RWPE2 (cell line): ENCODE measurements around the gene IDUA.
"Not testable (repeated sequence)": the region's sequence is repeated elsewhere in the genome, so short reads cannot be mapped to it uniquely, and the experiment has no call there.

ENCODE experiments used
- ATAC-seq: fragments of 200-7000 bp; cut with Tn5 transposase; 3 replicates; pipeline ENCODE4 v1.9.1; 2021; ENCODE audit warnings: low read depth
- DNase-seq: peaks from one replicate; pipeline ENCODE4 v3.0.0-alpha.2; 2020; ENCODE audit warnings: low spot score
- H3K27ac ChIP-seq: fragments of 450-650 bp; 2 replicates; pipeline ENCODE4 v1.5.1; 2017; ENCODE audit warnings: mild to moderate bottlenecking; ENCODE audit not compliant: poor library complexity, severe bottlenecking
- H3K27me3 ChIP-seq: fragments of 250-450 bp; sonication (Bioruptor Pico); 2 replicates; pipeline ENCODE4 v1.5.1; 2021; ENCODE audit warnings: mild to moderate bottlenecking, moderate library complexity; ENCODE audit not compliant: insufficient read depth, poor library complexity, severe bottlenecking
- H3K36me3 ChIP-seq: fragments of 250-450 bp; sonication (Bioruptor Pico); 2 replicates; pipeline ENCODE4 v1.5.1; 2020; ENCODE audit warnings: low read depth, mild to moderate bottlenecking, moderate library complexity
- H3K4me1 ChIP-seq: fragments of 250-450 bp; sonication (Bioruptor Pico); 2 replicates; pipeline ENCODE4 v1.5.1; 2021; ENCODE audit warnings: mild to moderate bottlenecking, moderate library complexity; ENCODE audit not compliant: insufficient read depth, poor library complexity, severe bottlenecking
- H3K4me3 ChIP-seq: fragments of 250-450 bp; sonication (Bioruptor Pico); 2 replicates; pipeline ENCODE4 v1.5.1; 2021; ENCODE audit warnings: mild to moderate bottlenecking, moderate library complexity; ENCODE audit not compliant: severe bottlenecking
- H3K9me3 ChIP-seq: fragments of 250-450 bp; sonication (Bioruptor Pico); 2 replicates; pipeline ENCODE4 v1.5.1; 2021; ENCODE audit warnings: mild to moderate bottlenecking, moderate library complexity; ENCODE audit not compliant: severe bottlenecking
- CTCF ChIP-seq: fragments of 450-650 bp; IDR thresholded peaks from one replicate; pipeline ENCODE4 v1.5.1; 2017; ENCODE audit warnings: mild to moderate bottlenecking, moderate library complexity; ENCODE audit not compliant: poor library complexity, severe bottlenecking

The IDUA gene

GRCh38 chr4:1045193-1045594, 58.4 kb downstream of the IDUA start:
- H3K27ac ChIP-seq: no peak overlapping the region
- H3K9me3 ChIP-seq: no peaks in the 10 kb centered on the region
- peak; percentile 57 for DNase-seq
- peaks cover 21% of the 10 kb centered on the region for H3K4me1 ChIP-seq
- no peaks in the 10 kb centered on the region for H3K36me3 ChIP-seq
- no peak for TF ChIP-seq CTCF
- no peak for ATAC-seq
- peaks cover 13% of the 10 kb centered on the region for H3K27me3 ChIP-seq
- no peak overlapping the region for H3K4me3 ChIP-seq

DNA sequence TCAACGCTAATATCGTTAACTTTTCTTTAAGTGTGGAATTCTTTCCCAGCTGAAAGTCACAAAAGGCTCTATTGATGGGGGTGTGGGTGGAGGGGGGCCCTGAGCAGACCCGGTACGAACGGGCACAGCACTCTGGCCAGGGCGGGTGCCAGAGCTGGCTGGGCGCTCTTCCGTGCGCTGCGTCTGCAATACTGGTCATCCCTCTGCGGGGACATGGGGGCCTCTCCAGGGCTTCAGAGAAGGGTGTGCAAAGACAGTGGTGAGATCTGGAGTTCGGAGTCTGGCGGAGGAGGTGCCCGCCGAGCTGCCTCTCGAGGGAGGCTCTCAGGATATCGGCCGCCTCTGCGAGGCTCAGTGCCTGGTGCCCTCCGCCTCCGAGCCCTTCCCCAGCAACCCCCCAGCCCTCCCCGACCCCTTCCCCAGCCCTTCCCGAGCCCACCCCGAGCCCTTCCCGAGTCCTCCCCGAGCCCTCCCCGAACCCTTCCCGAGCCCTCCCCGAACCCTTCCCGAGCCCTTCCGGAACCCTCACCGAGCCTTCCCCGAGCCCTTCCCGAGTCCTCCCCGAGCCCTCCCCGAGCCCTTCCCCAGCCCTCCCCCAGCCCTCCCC, 58.9 kb downstream of the IDUA start:
- no peak for ATAC-seq
- no peak overlapping the region for H3K27ac ChIP-seq

DNA sequence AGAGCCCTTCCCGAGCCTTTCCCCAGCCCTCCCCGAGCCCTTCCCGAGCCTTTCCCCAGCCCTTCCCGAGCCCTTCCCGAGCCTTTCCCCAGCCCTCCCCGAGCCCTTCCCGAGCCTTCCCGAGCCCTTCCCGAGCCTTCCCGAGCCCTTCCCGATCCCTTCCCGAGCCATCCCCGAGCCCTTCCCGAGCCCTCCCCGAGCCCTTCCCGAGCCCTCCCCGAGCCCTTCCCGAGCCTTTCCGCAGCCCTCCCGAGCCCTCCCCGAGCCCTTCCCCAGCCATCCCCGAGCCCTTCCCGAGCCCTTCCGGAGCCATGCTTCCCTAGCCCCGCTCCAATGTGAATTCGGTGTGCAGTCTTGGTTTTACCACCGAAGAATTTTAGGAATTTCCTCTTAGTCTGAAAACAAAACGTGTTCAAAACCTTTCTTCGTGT, 59.8 kb downstream of the IDUA start:
- not testable (repeated sequence) for H3K27ac ChIP-seq, H3K9me3 ChIP-seq, H3K36me3 ChIP-seq, H3K4me3 ChIP-seq
- Histone ChIP-seq H3K27me3 (peaks cover 13% of the 10 kb centered on the region), H3K4me1 (peaks cover 16% of the 10 kb centered on the region)
- ATAC-seq (peak; percentile 37), DNase-seq (peak; percentile 83)

More for the DNA sequence above, 58.9 kb downstream of the IDUA start:
- H3K27me3 ChIP-seq: peaks cover 13% of the 10 kb centered on the region
- H3K9me3 ChIP-seq: no peaks in the 10 kb centered on the region
- no peak overlapping the region for H3K4me3 ChIP-seq
- peaks cover 19% of the 10 kb centered on the region for H3K4me1 ChIP-seq
- no peak for TF ChIP-seq CTCF
- no peaks in the 10 kb centered on the region for H3K36me3 ChIP-seq
- DNase-seq: no peak

- no peak for ATAC-seq
- DNase-seq: peak; percentile 68
- Histone ChIP-seq H3K27me3 (peaks cover 19% of the 10 kb centered on the region), H3K9me3 (no peaks in the 10 kb centered on the region), H3K36me3 (no peaks in the 10 kb centered on the region), H3K4me3 (no peak overlapping the region), H3K4me1 (peaks cover 11% of the 10 kb centered on the region), H3K27ac (no peak overlapping the region)
- no peak for TF ChIP-seq CTCF
Observed at GRCh38 chr4:1047106-1047975, 60.5 kb downstream of the IDUA start.

DNA sequence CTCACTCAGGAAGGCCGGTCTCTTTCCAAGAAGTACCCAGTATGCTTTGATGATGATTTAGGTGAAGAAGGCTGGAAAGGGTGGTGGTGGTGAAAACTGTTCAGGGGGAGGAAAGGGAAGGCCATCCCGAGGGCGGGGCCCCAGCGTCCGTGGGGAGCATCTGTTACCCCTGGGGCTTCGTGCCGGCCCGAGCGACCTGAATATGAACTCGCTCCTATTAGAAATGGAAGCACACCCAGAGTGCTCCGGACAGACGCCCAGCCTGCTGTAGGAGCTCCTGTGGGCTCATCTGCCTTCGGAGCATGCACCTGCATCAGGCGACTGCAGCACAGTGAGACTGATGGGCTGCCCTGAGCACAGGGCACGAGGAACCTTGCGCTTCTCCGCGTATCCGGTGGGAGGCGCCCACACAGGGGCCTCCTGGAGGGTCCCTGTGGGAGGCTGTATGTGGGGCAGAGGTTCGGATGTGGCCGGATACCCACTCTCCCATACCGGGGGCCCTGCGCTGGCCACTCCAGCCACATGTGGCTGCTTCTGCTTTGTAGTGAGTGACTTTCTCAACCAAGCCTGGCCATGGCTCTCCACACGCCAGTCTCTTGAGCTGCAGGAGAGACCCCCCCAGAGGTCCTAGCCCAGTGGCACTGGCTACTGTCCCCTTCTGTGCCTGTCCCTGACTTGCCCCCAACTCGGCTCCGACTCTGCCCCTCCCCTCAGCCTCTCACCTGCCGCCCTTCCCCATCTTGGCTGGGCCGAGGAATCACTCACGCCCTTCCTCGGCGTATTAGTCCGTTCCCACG, 61.3 kb downstream of the IDUA start:
- DNase-seq: peak; percentile 59

More for the DNA sequence above, 61.3 kb downstream of the IDUA start:
- no peaks in the 10 kb centered on the region for H3K36me3 ChIP-seq
- H3K9me3 ChIP-seq: no peaks in the 10 kb centered on the region
- no peak for ATAC-seq
- no peak overlapping the region for H3K4me3 ChIP-seq
- H3K4me1 ChIP-seq: peaks cover 9% of the 10 kb centered on the region
- TF ChIP-seq CTCF: no peak
- H3K27ac ChIP-seq: no peak overlapping the region
- peaks cover 28% of the 10 kb centered on the region for H3K27me3 ChIP-seq
